Epithelial cell of prostate (primary cell): ENCODE measurements around the gene PDGFA.

Source experiments
- DNase-seq: peaks from one replicate; pipeline ENCODE4 v3.0.0-alpha.2; 2011; ENCODE audit warnings: low read depth, low spot score
- H3K27ac ChIP-seq: fragments of 450-650 bp; 2 replicates; pipeline ENCODE4 v1.5.1; 2017; ENCODE audit warnings: mild to moderate bottlenecking

The PDGFA gene

DNA sequence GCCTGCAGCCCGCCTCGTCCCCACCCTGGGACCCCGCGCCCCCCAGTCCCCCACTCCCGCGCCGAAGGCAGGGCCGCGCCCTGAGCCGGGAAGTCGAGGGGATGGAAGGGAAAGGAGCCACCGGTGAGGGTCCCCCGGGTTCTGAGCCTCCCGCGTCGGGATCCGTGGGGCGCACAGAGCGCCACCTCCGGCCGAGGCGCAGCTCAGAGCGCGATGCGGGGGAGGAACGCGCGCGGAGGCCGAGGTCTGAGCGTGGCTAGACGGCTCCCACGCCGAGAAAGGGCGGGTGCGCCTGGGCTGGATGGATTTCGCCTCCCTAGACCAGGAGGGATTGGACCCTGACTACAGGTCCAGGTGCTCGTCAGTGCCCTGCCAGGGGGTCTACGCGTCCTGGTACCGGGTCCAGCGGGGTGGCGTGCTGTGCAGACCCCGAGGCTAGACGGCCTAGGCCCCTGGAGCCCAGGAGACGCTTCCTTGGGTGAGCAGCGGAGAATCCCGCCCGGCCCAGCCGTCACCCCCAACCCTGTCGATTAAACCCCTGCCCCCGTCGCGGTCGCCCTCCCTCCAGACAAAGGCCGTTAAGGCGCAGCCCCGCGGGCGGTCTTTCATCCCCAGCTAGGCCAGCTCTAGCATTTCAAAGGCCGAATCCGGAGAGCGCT lies 986 bp upstream of the PDGFA start:
- peak overlapping the region; percentile 80 for H3K27ac ChIP-seq
- DNase-seq, result no peak

DNA sequence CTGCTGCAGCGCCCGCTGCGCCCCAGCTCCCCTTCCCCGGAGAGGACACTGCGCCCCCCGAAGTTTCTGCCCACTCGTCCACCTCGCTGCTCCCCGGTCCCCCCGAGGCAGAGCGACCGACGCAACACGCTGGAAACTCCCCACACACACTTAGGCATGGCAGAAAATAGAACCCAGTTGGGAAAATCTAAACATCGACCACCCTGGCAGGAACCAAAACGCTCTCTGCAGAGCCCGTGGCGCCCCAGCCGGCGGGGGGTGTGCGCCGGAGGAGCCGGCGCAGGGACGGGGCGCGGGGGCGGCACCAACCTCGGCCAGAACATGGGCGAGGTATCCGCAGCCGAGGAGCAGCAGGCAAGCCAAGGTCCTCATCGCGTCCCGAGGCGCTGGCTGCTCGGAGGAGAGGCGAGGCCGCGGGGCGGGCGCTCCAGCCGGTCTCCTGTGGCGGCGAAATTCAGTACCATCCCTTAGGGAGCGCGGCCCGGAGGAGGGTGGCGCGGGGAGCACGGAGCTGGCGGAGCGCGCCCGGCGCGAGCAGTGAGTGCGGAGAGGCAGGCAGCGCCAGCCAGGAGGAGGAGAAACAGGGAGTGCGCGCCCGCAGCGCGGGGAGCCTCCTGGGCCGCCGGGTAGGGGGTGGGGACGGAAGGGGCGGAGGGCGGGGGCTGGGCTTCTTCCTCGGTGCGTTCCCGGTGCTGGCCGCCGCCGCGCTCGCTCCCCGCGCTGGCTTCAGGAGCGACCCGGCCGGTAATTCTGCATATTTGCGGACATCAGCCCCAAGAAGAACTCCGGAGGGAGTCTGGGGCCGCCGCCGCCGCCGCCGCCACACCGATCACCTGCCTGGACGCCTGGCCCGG lies 789 bp downstream of the PDGFA start:
- peak; percentile 61 for DNase-seq
- H3K27ac ChIP-seq, result peak overlapping the region; percentile 80

DNA sequence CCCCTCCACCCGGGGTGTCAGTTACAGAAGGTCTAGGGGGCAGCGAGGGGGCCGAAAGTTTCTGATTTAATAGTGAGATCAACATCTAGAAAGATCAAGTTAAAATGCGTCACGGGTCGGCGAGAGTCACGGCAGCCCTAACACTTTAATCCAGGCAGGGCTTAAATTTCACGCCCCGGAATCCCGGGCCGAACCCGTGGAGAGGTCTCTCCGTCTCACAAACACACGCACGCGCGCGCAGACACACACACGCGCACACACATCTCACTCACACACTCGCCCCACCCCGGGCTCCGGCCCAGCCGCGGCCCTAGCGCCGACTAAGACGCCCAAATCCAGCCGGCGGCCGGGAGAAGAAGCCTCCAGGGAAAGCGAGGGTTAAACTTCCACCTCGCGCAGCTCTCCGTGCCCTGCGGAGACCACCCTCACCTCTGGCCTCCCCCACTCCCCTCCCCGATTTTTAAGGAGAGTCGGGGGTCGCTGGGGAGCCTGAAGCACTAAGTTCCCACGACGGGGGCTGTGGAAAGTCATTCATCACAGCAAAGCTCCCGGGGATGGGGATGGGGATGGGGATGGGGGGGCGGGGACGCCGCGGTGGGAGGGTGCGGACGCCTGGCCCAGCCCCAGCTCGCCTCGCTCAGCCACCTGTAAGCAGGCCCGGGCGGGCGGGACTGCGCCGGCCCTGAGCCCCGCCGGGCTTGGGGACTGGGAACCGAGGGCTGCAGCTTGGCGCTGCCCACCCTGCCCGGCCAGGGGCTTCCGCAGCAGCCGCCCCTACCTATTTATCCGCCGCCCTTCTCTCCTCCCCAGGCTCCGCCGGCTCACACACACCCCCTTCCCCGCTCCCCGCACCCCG lies 1.6 kb downstream of the PDGFA start:
- H3K27ac ChIP-seq, result peak overlapping the region; percentile 80
- no peak for DNase-seq

DNA sequence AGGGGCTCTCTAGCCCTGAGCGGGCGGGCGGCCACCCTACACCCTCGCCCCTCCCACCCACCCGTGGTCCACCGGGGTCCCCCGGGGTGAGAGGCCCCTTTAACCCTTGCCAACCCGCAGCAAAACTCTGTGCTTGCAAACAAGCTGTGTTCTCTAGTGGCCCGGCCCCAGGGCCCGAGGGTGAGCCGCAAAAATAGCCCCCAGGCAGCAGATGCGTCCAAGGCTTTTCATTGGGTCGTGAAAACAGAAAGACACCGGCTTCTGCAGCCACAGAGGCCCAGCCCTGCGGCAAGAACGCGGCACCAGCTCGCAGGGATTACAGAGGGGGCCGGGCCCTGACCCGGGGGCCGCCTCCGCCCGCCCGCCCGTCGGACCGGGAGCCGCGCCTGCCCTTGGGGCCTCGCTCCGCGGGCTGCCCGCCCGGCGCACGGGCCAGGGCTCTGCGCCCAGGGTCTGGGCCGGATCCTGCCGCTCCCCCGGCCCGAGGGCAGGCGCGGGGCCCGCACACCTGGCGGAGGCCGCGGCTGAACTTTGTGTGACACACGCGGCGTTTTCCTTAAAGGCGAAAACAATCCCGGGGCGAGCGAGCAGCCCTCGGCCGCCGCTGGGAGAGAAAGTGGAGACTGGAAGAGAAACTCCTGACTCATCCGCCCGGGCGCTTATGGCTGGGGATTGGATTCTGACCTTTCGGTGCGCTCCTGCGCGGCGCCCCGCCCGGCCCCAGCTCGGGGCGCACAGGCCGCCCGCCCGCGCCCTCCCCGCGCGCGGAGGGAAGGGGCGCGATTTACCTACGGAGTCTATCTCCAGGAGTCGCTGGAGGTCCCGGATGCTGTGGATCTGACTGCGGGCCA lies 2.8 kb downstream of the PDGFA start:
- H3K27ac ChIP-seq, result peak overlapping the region; percentile 80
- no peak for DNase-seq

DNA sequence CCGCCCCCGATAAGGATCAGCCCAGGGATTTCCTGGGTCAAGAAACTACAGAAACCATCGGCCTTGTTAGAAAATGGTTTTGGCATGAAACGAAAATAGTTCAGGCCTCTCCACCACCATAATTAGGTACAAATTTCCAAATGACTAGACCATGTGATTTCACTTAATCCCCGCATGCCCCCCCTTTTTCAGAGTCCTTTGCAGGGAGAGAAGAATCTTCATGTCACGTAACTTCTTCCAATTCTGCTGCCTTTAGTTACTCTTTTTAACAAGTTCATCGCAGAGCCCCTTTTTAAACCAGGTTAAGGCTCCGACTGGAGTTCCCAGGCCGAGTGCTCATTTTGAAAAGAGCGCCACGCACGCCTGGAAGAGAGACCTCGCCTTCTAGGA lies 3.4 kb downstream of the PDGFA start:
- peak overlapping the region; percentile 80 for H3K27ac ChIP-seq
- DNase-seq, result no peak

DNA sequence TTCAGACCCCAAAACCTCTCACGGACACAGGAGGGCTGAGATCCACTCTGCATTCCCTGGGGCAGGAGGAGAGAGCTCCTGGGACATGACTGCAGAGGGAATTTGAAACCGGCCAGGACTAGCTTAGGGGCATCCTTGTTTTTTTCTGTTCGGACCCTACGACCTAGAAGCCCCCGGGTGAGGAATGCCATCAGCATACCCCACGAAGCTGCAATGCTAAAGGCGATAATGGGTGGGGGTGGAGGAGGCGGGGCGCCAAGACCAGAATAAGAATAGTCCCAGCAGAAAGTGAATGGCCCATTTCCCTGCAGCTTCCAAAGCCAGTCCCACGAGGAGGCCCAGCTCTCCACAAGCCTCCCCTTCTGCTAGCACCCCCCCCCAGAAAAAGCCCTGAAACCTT lies 4.0 kb downstream of the PDGFA start:
- H3K27ac ChIP-seq, result peak overlapping the region; percentile 80
- DNase-seq, result no peak

DNA sequence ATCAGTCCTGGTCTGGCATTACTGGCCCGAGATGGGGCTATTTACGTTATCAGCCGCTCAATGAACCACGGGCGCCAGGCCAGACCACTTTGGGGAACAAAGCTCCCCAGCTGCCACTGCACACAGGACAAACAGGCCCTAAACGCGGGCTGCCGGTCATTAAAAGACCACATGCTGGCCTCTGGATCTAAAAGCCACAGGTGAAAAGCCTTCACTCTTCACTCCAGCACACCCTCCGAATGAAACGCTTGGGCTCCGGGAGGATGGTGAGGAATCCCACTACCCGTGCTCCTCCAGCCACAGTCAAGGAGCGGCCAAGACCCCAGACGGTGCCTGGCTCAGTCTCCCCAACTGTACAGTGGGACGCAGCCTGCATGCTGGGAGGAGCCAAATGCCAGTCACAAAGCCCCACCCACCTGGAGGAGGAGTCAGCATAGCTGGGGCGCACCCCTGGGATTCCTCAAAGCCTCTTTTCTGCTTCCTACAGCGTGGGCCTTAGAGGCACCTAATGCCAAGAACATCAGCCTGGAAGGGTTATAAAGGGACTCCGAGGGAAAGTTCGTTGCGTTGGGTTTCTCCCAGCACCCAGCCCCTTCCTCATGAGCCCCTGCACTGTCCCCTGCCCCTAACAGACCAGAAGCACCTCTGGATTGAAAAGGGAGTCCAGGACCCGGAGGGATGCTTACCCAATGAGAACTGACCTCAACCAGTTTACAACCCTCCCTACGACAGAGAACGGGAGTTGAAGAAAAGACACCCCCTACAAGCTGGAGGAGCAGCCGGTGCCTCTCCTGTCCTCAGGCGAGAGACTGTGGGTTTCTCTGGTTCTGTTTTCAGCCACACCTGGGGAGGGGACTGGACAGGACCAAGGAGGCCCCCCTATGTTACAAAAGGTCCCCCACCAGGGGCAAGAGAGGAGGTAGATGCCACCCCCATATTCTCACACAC lies 4.7 kb downstream of the PDGFA start:
- peak overlapping the region; percentile 80 for H3K27ac ChIP-seq
- DNase-seq, result no peak

DNA sequence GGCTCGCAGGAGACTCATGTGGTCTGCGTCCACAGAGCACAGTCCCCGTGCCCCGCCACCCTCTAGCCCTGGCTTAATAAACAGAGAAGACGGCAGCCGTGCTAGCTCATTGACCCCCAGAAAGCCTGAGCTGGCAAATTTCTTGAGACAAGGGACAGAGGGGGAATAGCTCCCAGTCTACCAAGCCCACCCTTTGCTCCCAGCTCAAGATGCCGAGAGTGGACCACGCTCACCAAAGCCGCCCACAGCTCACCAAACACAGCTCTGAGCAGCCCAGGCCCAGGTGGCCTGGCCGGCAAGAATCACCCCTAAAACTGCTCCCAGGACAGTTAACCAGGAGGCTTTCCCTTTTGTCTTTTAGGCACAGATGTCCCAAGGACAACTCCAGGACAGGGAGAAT lies 5.4 kb downstream of the PDGFA start:
- no peak for DNase-seq
- peak overlapping the region; percentile 80 for H3K27ac ChIP-seq

DNA sequence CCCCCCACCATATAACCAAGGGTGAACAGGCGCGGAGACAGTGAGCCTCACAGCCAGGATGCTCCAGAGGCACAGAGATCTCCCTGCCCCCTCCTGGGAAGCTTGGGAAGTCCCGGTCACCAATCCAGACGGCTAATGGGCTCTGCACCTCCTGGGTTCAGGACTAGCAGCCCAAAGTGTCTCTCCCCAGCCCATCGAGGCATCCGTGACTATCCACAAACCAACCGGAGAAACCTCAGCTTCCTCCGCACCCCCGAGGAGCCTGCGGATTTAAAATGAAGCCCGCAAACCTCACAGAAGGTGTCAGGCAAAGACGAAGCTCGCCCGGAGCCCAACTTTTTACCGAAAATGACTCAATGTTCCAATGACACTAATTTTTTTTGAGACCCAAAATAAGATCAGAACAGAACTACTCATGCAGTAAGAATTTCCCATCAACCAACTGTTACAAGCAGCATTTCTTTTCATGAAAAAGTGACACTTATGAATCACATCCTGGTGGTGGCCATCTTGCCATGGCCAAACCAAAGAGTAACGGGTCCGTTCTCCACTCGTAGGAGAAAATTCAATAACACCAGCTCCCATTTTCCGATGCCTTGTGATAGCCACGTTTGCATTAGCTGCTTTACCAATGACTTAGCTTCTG lies 6.0 kb downstream of the PDGFA start:
- DNase-seq, result no peak

DNA sequence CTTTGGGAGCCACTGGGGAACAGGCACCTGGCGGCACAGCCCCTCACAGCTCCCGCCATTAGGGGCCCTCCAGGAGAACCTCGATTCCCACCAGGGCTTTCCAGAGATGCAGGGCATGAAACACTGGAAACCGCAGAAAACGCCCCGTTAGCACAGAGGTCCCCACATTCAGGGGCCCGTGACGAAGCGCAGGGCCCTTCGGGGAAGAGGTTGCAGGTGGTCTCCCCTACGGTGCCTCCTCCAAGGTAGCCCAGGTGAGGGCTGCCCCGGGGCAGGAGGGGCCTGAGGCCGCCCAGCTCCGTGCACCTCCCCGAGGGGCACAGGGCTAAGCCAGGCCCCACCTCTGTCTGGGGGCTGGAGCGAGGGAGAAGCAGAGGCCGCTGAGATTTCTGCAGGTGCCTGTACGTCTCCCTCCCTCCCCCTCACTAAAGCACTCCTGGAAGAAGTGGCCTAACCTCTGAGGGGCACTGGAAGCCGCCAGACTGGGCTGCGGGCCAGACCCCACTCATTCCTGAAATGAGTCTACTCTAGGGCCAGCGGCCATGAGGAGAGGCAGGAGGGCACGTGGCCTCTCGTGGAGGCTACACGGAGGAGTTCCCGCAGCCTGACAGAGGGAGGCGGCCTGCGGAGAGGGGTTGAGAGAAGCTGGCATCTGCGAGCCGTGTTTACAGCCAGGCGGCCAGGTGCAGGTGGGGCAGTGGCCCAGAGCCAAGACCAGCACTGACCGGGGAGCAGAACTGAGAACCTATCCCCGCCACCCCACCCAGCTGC lies 6.9 kb downstream of the PDGFA start:
- no peak for DNase-seq
- H3K27ac ChIP-seq, result peak overlapping the region; percentile 80

More for the DNA sequence above, 6.0 kb downstream of the PDGFA start:
- H3K27ac ChIP-seq, result peak overlapping the region; percentile 80

DNA sequence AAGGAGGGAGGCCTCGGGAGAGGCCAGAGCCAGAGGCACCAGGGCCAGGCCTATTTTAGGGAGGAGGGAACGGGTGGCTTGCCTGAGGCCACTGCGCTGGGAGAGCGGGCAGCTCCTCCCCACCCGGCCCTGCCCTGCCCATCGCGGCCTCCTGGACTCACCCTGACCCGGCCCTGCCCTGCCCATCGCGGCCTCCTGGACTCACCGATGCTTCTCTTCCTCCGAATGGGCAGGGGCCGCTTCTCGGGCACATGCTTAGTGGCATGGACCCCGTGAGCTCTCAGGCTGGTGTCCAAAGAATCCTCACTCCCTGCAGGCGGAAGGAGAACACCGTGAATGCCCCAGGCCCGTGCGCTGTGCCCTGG lies 7.5 kb downstream of the PDGFA start:
- H3K27ac ChIP-seq, result peak overlapping the region; percentile 80
- DNase-seq, result no peak

DNA sequence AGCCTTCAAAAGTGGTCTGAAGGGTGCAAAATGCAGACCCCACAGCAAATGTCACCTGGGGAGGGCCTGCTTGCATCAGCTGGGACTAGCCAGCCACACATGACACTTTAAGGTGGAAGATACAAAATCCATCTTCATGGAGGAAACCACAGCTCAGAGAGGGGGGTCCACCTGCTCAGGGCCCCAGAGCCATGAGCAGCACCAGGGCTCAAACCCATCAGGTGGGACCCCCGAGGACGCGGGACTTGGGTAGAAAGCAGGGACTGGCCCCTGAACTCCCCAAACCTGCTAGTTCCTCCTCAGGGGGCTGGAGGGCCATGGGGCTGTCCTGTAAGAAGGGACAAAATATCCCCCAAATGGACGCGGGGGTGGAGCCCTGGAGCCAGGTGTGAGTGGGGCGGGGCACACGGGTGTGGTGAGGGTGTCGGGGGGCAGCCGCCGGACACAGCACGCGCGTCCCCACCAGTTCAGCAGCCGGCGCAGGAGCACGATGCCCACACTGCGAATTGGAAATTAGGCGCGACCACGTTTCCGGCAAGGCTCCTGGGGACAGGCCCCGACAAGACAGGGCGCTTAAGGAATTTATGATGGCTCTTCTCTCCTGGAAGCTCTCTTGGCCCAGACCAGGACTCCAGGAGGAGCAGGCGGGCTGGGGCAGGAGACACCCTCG lies 8.0 kb downstream of the PDGFA start:
- peak overlapping the region; percentile 80 for H3K27ac ChIP-seq
- no peak for DNase-seq

DNA sequence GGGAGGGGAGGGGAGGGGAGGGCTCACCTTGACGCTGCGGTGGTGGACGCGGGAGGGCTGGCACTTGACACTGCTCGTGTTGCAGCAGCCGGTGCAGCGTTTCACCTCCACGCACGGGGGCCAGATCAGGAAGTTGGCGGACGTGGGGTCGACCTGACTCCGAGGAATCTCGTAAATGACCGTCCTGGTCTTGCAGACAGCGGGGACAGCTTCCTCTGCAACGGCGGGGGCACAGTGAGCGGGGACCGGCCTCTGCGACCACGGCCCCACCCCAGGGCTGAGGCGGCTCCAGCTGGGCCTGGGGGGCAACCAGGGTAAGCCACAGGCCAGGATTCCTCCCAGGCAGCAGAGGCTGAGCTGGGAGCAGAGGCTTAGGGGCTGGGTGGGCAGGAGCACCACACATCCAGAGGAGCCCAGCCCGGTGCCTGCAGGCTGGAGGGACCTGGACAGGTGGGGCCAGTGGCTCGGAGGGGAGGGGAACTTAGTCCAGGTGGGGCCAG lies 8.8 kb downstream of the PDGFA start:
- no peak for DNase-seq
- no peak overlapping the region for H3K27ac ChIP-seq

DNA sequence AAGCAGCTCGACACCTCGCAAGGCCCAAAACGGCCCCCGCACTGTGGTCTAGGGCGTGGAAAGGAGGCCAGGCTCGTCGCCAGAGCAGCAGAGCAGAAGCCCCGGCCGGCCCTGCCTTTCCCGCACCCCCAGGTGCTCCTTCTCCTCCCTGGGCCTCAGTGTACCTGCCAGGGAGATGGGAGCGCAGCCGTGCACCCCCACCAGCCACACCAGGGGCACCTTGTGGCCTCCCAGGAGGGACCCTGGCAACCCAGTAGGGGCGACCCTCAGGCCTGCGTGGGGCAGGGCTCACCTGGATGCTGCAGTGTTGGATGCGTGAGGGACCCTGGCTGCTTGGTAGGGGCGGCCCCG lies 9.5 kb downstream of the PDGFA start:
- no peak overlapping the region for H3K27ac ChIP-seq
- no peak for DNase-seq

DNA sequence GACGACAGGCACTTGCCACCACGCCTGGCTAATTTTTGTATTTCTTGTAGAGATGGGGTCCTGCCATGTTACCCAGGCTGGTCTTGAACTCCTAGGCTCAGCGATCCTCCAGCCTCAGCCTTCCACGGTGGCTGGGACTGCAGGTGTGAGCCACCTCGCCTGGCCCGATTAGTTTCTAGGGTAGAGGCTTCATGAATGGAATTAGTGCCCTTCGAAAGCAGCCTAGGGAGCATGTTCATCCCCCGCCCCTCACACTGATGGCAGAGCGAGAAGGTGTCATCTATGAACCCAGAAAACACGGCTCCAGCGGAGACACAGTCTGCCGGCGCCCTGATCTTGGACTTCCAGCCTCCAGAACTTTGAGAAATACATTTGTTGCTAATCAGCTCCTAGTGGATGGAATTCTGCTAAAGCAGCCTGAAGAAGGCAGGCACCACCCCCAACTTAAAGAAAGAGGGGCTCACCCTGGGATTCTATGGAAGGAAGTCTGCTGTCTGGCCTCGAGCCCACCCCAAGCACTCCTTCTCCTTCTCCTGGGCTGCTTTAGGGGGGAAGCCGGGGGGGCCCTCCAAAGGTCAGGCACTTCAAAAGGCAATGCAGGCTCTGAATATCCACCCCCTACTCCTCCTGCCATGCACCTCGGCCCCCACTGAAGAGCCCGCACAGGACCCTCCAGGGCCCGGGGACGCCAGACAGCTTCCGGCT lies 10.1 kb downstream of the PDGFA start:
- no peak overlapping the region for H3K27ac ChIP-seq
- DNase-seq, result no peak

DNA sequence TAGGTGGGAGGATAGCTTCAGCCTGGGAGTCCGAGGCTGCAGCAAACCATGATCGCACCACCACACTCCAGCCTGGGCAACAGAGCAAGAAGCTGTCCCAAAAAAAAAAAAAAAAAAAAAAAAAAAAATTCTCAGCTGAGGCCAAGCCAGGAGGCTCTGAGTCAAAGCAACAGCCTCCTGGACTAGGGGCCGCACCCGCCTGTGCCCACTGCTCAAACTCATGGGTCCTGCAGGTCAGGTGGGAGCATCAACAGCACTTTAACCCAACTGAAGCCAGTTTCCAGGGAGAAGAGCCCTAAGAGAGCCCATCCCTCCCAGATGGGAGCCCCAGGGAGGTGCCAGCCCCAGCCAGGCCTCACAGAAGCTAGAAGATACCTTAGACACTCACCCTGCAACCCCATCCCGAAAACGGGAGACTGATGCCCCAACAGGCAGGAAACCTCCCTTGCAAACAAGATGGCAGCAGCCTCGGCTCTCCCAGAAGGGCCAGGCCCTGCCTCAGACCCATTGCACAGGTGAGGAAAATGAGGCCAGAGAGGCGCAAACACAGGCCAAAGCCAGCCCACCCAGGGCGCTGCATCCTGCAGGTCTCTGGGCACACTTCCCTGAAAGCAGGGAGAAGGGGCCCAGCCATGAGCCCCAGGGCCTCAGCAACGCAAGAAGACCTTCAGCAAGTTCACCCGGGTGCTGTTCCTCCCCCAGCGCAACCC lies 11.0 kb downstream of the PDGFA start:
- H3K27ac ChIP-seq, result no peak overlapping the region
- DNase-seq, result no peak
